H1 (cell line): Measurements from ENCODE around the gene DICER1. TPM values are rescaled to one million over a fixed set of nuclear protein-coding genes. Genes with fewer than 3 reads are reported as not detected.

Source experiments
- CTCF ChIA-PET: fragments of 300-600 bp; sonication (Branson Sonifier 250); formaldehyde crosslinking; loops from one replicate; lab custom pipeline; 2021; ENCODE audit not compliant: partially characterized antibody; lab: Charles Lee
- POLR2A ChIA-PET: fragments of 300-600 bp; sonication (Branson Sonifier 250); formaldehyde crosslinking; loops from one replicate; lab custom pipeline; 2021; ENCODE audit warnings: inconsistent platforms; ENCODE audit not compliant: partially characterized antibody; lab: Charles Lee
- DNase-seq, 2 experiments: peaks; one replicate each; pipeline versions ENCODE4 v3.0.0 to v3.0.0-alpha.2; 2010 to 2022; ENCODE audit warnings: low spot score in 2 of 2, low read depth in 1 of 2, mixed read lengths in 1 of 2
- FAIRE-seq: peaks from 2 replicates; lab custom pipeline; 2011; peaks lifted over from hg19 to GRCh38; lab: Jason Lieb, UNC
- H2AFZ ChIP-seq: 2 replicates; pipeline ENCODE4 v1.8.1; 2012; ENCODE audit warnings: low read length, inconsistent platforms
- H2AK5ac ChIP-seq: 2 replicates; pipeline ENCODE4 v1.6.1; 2013; ENCODE audit warnings: low read depth, low read length
- H2BK120ac ChIP-seq: replicated peaks from 2 replicates; pipeline ENCODE3; 2013; ENCODE audit warnings: low read depth, low read length, inconsistent platforms
- H2BK12ac ChIP-seq: 2 replicates; pipeline ENCODE4 v1.6.1; 2013; ENCODE audit warnings: low read depth, low read length
- H2BK15ac ChIP-seq: 2 replicates; pipeline ENCODE4 v1.6.1; 2013; ENCODE audit warnings: low read length
- H2BK20ac ChIP-seq: 2 replicates; pipeline ENCODE4 v1.6.1; 2013; ENCODE audit warnings: low read length
- H2BK5ac ChIP-seq: 2 replicates; pipeline ENCODE4 v1.6.1; 2013; ENCODE audit warnings: low read depth, low read length
- H3K14ac ChIP-seq: 2 replicates; pipeline ENCODE4 v1.6.1; 2013; ENCODE audit warnings: inconsistent platforms; ENCODE audit not compliant: insufficient read length
- H3K18ac ChIP-seq: 2 replicates; pipeline ENCODE4 v1.6.1; 2013; ENCODE audit warnings: low read length; ENCODE audit errors: extremely low read depth
- H3K23ac ChIP-seq: 2 replicates; pipeline ENCODE4 v1.6.1; 2013; ENCODE audit warnings: inconsistent platforms; ENCODE audit not compliant: insufficient read length
- H3K23me2 ChIP-seq: 2 replicates; pipeline ENCODE4 v1.6.1; 2013; ENCODE audit warnings: low read depth, low read length
- H3K27ac ChIP-seq: 2 replicates; pipeline ENCODE4 v1.6.1; 2011; ENCODE audit warnings: low read depth, low read length, inconsistent platforms
- H3K27me3 ChIP-seq, 4 experiments: replicated peaks in 1 of 4; 1 replicate in 1 of 4; 2 replicates in 3 of 4; pipeline versions ENCODE4 v1.6.1 to v1.8.1; 2011 to 2013; ENCODE audit warnings: low read length in 3 of 4, mild to moderate bottlenecking in 3 of 4, inconsistent platforms in 2 of 4, mixed read lengths in 2 of 4, moderate library complexity in 1 of 4; ENCODE audit not compliant: control insufficient read depth in 3 of 4, insufficient read depth in 3 of 4; ENCODE audit errors: extremely low read depth in 1 of 4
- H3K36me3 ChIP-seq, 4 experiments: 2 replicates each; pipeline versions ENCODE4 v1.6.1 to v1.8.1; 2011 to 2013; ENCODE audit warnings: mild to moderate bottlenecking in 4 of 4, low read length in 3 of 4, moderate library complexity in 2 of 4, control low read depth in 1 of 4, inconsistent platforms in 1 of 4; ENCODE audit not compliant: insufficient read depth in 4 of 4, control insufficient read depth in 2 of 4
- H3K4ac ChIP-seq: replicated peaks from 2 replicates; pipeline ENCODE3; 2013; ENCODE audit warnings: low read length, low read depth, mixed read lengths, inconsistent platforms; ENCODE audit not compliant: insufficient read length
- H3K4me1 ChIP-seq, 4 experiments: replicated peaks in 1 of 4; 1 replicate in 1 of 4; 2 replicates in 3 of 4; pipeline versions ENCODE4 v1.6.1 to v1.8.1; 2011 to 2013; ENCODE audit warnings: low read length in 3 of 4, inconsistent platforms in 2 of 4, mixed read lengths in 1 of 4; ENCODE audit not compliant: insufficient read depth in 4 of 4, control insufficient read depth in 3 of 4
- H3K4me2 ChIP-seq, 2 experiments: 2 replicates each; pipeline versions ENCODE4 v1.6.1 to v1.8.1; 2011 to 2013; ENCODE audit warnings: low read depth in 2 of 2, low read length in 2 of 2, control low read depth in 1 of 2, inconsistent platforms in 1 of 2, mild to moderate bottlenecking in 1 of 2; ENCODE audit not compliant: insufficient read depth in 1 of 2
- H3K4me3 ChIP-seq, 4 experiments: fragments of 200-600, 300-600 bp in 1 of 4; sonication (generic), shearing (Covaris generic), sonication (Bioruptor Twin) in 1 of 4; 2 replicates each; pipeline versions ENCODE4 v1.5.1 to v1.8.1; 2011 to 2016; ENCODE audit warnings: low read length in 4 of 4, low read depth in 3 of 4, control low read depth in 2 of 4, inconsistent platforms in 2 of 4, mild to moderate bottlenecking in 2 of 4, mixed read lengths in 1 of 4, moderate library complexity in 1 of 4; ENCODE audit not compliant: insufficient read depth in 2 of 4; ENCODE audit errors: extremely low read depth in 1 of 4
- H3K56ac ChIP-seq: replicated peaks from 2 replicates; pipeline ENCODE3; 2013; ENCODE audit warnings: low read depth, mild to moderate bottlenecking, mixed read lengths, low read length, inconsistent platforms; ENCODE audit not compliant: insufficient read length
- H3K79me1 ChIP-seq: 2 replicates; pipeline ENCODE4 v1.6.1; 2013; ENCODE audit warnings: low read depth, low read length, control low read depth
- H3K79me2 ChIP-seq, 2 experiments: 2 replicates each; pipeline versions ENCODE4 v1.6.1 to v1.8.1; 2012 to 2013; ENCODE audit warnings: low read length in 2 of 2, mild to moderate bottlenecking in 2 of 2, inconsistent platforms in 1 of 2; ENCODE audit not compliant: insufficient read depth in 2 of 2, control insufficient read depth in 1 of 2
- H3K9ac ChIP-seq, 4 experiments: replicated peaks in 1 of 4; 1 replicate in 1 of 4; 2 replicates in 3 of 4; pipeline versions ENCODE4 v1.6.1 to v1.8.1; 2011 to 2013; ENCODE audit warnings: low read depth in 3 of 4, low read length in 3 of 4, control low read depth in 2 of 4, mild to moderate bottlenecking in 2 of 4, moderate library complexity in 2 of 4, inconsistent platforms in 1 of 4; ENCODE audit errors: extremely low read depth in 1 of 4
- H3K9me3 ChIP-seq, 2 experiments: 2 replicates each; pipeline versions ENCODE4 v1.6.1 to v1.8.1; 2012 to 2013; ENCODE audit warnings: mild to moderate bottlenecking in 2 of 2, moderate library complexity in 2 of 2, control low read depth in 1 of 2, inconsistent platforms in 1 of 2, low read depth in 1 of 2, low read length in 1 of 2, mixed read lengths in 1 of 2; ENCODE audit not compliant: insufficient read depth in 2 of 2
- H4K20me1 ChIP-seq, 2 experiments: replicated peaks in 1 of 2; 2 replicates each; pipeline versions ENCODE3 to v1.8.1; 2011 to 2013; ENCODE audit warnings: inconsistent platforms in 2 of 2, low read length in 2 of 2, mild to moderate bottlenecking in 1 of 2; ENCODE audit not compliant: insufficient read depth in 2 of 2, control insufficient read depth in 1 of 2
- H4K5ac ChIP-seq: 2 replicates; pipeline ENCODE4 v1.6.1; 2013; ENCODE audit warnings: low read length, low read depth, mixed read lengths, inconsistent platforms; ENCODE audit not compliant: insufficient read length
- H4K8ac ChIP-seq: 2 replicates; pipeline ENCODE4 v1.8.0; 2013; ENCODE audit warnings: mild to moderate bottlenecking, moderate library complexity, low read length, inconsistent platforms; ENCODE audit not compliant: insufficient read depth; ENCODE audit errors: extremely low read depth
- H4K91ac ChIP-seq: replicated peaks from 2 replicates; pipeline ENCODE3; 2013; ENCODE audit warnings: low read length, mixed read lengths, inconsistent platforms; ENCODE audit not compliant: insufficient read length
- BACH1 ChIP-seq: IDR thresholded peaks from 2 replicates; pipeline ENCODE4 v1.6.1; 2012; ENCODE audit warnings: low read length, improper control_type of control experiment
- BCL11A ChIP-seq, 2 experiments: IDR thresholded peaks; one replicate each; pipeline ENCODE4 v1.6.1; 2011; ENCODE audit warnings: low read depth in 2 of 2, low read length in 2 of 2, mild to moderate bottlenecking in 2 of 2
- BRCA1 ChIP-seq: IDR thresholded peaks from 2 replicates; pipeline ENCODE4 v1.6.1; 2012; ENCODE audit warnings: low read depth, low read length, improper control_type of control experiment
- CREB1 ChIP-seq: IDR thresholded peaks from 2 replicates; pipeline ENCODE4 v1.6.1; 2012; ENCODE audit warnings: inconsistent platforms
- CTBP2 ChIP-seq: IDR thresholded peaks from 2 replicates; pipeline ENCODE4 v1.7.0; 2011; ENCODE audit warnings: borderline replicate concordance, mild to moderate bottlenecking, moderate library complexity, mixed read lengths, low read length; ENCODE audit not compliant: insufficient read depth, insufficient read length
- EGR1 ChIP-seq: IDR thresholded peaks from 2 replicates; pipeline ENCODE4 v1.6.1; 2011; ENCODE audit warnings: low read depth, low read length, borderline replicate concordance
- HDAC2 ChIP-seq, 2 experiments: fragments of 300-600 bp in 1 of 2; sonication (generic) in 1 of 2; IDR thresholded peaks; 2 replicates each; pipeline ENCODE4 v1.6.1; 2011 to 2012; ENCODE audit warnings: low read depth in 2 of 2, low read length in 2 of 2, mild to moderate bottlenecking in 2 of 2, moderate library complexity in 2 of 2, borderline replicate concordance in 1 of 2, inconsistent platforms in 1 of 2
- SIRT6 ChIP-seq: IDR thresholded peaks from one replicate; pipeline ENCODE4 v1.7.1; 2012; ENCODE audit warnings: low read length, inconsistent platforms
- SP4 ChIP-seq: IDR thresholded peaks from 2 replicates; pipeline ENCODE4 v1.6.1; 2012; ENCODE audit warnings: low read length, inconsistent platforms
- TAF1 ChIP-seq: IDR thresholded peaks from 2 replicates; pipeline ENCODE4 v1.6.1; 2011; ENCODE audit warnings: mild to moderate bottlenecking, low read depth, low read length
- TEAD4 ChIP-seq: IDR thresholded peaks from 2 replicates; pipeline ENCODE4 v1.6.1; 2012; ENCODE audit warnings: low read depth, low read length, inconsistent platforms, mixed read lengths
- WGBS, 2 experiments: shearing (Covaris generic) in 1 of 2; methylation state at CpG; one replicate each; pipeline versions ENCODE4 v1.1.6 to v1.1.7; 2013 to 2015; ENCODE audit warnings: low lambda C conversion rate in 2 of 2, mixed read lengths in 2 of 2, inconsistent platforms in 1 of 2, low coverage in 1 of 2, missing lambda C conversion rate in 1 of 2; ENCODE audit not compliant: insufficient replicate concordance in 2 of 2, insufficient coverage in 1 of 2, insufficient read length in 1 of 2; ENCODE audit errors: extremely low coverage in 1 of 2, missing lambda C conversion rate in 1 of 2; 5-methylcytosine and 5-hydroxymethylcytosine counted together
- polyA plus RNA-seq, 7 experiments: library from polyadenylated mRNA; depleted of rRNA in 3 of 7; stranded (reverse) in 5 of 7; unstranded in 2 of 7; fragments of >200 nt in 5 of 7; fragments of 200-250 nt in 2 of 7; gene quantifications; 1 replicate in 5 of 7; 2 replicates in 1 of 7; 4 replicates in 1 of 7; pipeline versions ENCODE4 v1.2.1 to v1.2.3, GENCODE V29; 2011 to 2013; ENCODE audit warnings: missing spikeins in 2 of 7, mixed read lengths in 2 of 7
- total RNA-seq: library from RNA; stranded (reverse); fragmentation: NEBNext Ultra II Directional; extraction: Animal tissue kit (Norgen Biotek cat#: 25700); gene quantifications from 2 replicates; pipeline ENCODE4 v1.2.1, GENCODE V29; 2021
- TF ChIP-seq, protein P1 (sequence below): IDR thresholded peaks from 2 replicates; pipeline ENCODE4 v1.6.1; 2012; ENCODE audit warnings: inconsistent platforms
- TF ChIP-seq, protein P2 (sequence below): IDR thresholded peaks from 2 replicates; pipeline ENCODE4 v1.6.1; 2012; ENCODE audit warnings: low read length, inconsistent platforms

DICER1 gene
- total and polyA plus RNA-seq, 2 of the 8 experiments (the other 6 are each of a cell fraction or from before 2014, with no cell fraction given) = 11.9 to 61.8 TPM

GRCh38 chr14:95078867-95079266 is 78.5 kb downstream of the DICER1 start:
- no peak for TF ChIP-seq BCL11A (IDR thresholded peaks at IDR 0.05; ENCODE audit: low read depth in 2 of 2, low read length in 2 of 2)
- no peak for TF ChIP-seq SP4
- TF ChIP-seq TEAD4 = no peak
- TF ChIP-seq SIRT6 = no peak
- no peak for TF ChIP-seq CREB1
- TF ChIP-seq, protein P1, sequence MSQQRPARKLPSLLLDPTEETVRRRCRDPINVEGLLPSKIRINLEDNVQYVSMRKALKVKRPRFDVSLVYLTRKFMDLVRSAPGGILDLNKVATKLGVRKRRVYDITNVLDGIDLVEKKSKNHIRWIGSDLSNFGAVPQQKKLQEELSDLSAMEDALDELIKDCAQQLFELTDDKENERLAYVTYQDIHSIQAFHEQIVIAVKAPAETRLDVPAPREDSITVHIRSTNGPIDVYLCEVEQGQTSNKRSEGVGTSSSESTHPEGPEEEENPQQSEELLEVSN = no peak
- TF ChIP-seq HDAC2 (IDR thresholded peaks at IDR 0.05; ENCODE audit: borderline replicate concordance in 1 of 2, low read depth in 2 of 2, low read length in 2 of 2) = no peak
- TF ChIP-seq CTBP2 = no peak
- no peak for TF ChIP-seq BRCA1
- TF ChIP-seq, protein P2, sequence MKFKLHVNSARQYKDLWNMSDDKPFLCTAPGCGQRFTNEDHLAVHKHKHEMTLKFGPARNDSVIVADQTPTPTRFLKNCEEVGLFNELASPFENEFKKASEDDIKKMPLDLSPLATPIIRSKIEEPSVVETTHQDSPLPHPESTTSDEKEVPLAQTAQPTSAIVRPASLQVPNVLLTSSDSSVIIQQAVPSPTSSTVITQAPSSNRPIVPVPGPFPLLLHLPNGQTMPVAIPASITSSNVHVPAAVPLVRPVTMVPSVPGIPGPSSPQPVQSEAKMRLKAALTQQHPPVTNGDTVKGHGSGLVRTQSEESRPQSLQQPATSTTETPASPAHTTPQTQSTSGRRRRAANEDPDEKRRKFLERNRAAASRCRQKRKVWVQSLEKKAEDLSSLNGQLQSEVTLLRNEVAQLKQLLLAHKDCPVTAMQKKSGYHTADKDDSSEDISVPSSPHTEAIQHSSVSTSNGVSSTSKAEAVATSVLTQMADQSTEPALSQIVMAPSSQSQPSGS = no peak
- no peak for TF ChIP-seq TAF1
- TF ChIP-seq EGR1 = no peak
- no peak for TF ChIP-seq BACH1
- no peaks in the 10 kb centered on the region for H4K20me1 ChIP-seq
- no peak overlapping the region for H2BK12ac ChIP-seq
- no peak overlapping the region for H2BK20ac ChIP-seq
- no peak overlapping the region for H2BK15ac ChIP-seq
- H2AFZ ChIP-seq = no peak overlapping the region
- no peak overlapping the region for H2AK5ac ChIP-seq
- no peaks in the 10 kb centered on the region for H3K79me2 ChIP-seq
- no peak overlapping the region for H3K23ac ChIP-seq
- H3K27me3 ChIP-seq = no peaks in the 10 kb centered on the region
- H3K4me1 ChIP-seq = peaks cover 0 to 6% (median 3%) of the 10 kb centered on the region in 4 experiments; a peak in 3 of 7 replicates
- FAIRE-seq = no peak
- H3K56ac ChIP-seq = no peak overlapping the region
- H3K4ac ChIP-seq = no peak overlapping the region
- H3K14ac ChIP-seq = no peak overlapping the region
- no peak overlapping the region for H3K18ac ChIP-seq
- H3K79me1 ChIP-seq = no peaks in the 10 kb centered on the region
- no peak overlapping the region for H3K4me3 ChIP-seq
- no peaks in the 10 kb centered on the region for H3K23me2 ChIP-seq
- H3K9me3 ChIP-seq = no peaks in the 10 kb centered on the region
- no peak overlapping the region for H4K5ac ChIP-seq
- H2BK120ac ChIP-seq = no peak overlapping the region
- DNase-seq = peak; percentile 10 to 44
- H3K27ac ChIP-seq = no peak overlapping the region
- no peak overlapping the region; a peak in 1 of 4 replicates for H3K4me2 ChIP-seq
- 59% methylated on average over 2 of the region's 3 CpGs; no CpG with 5 or more reads in 1 of the 2 experiments for WGBS, 2 experiments
- CTCF ChIA-PET = no interaction called here
- no peak overlapping the region; the same call in 1 of the 2 replicates for H2BK5ac ChIP-seq
- H4K8ac ChIP-seq = no peak overlapping the region
- H3K36me3 ChIP-seq = no peaks in the 10 kb centered on the region
- H3K9ac ChIP-seq = no peak overlapping the region
- POLR2A ChIA-PET = no interaction called here
- no peak overlapping the region for H4K91ac ChIP-seq
